ENCODE data around the gene PRR29. TPM values are rescaled to one million over a fixed set of nuclear protein-coding genes. Genes with fewer than 3 reads are reported as not detected.
A peak's percentile ranks its signal among the peaks of the same experiment; 100 is the strongest.

The PRR29 gene
- total RNA-seq, 3 donors from 2014 or later (not counting 1 experiment from before 2014, with no cell fraction given): 0.92 to 1.6 (median 1.6) TPM

DNA sequence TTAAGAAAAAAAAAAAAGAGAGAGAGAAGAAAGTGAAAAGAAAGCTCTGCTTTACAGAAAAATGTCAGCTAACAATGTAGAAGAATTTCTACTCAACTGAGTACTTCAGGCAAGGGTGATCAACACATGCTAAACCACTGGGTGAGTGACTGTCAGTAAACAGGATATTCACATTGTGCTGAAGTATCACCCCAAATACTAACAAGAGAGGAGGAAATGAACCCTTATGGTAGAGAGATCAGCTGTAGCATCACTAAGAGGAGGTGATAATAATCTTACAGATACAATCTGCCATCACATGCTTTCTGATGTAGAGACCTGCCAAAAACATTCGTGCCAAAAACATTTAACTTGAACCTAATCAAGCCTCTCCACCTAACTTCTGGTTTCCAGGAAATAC lies 53.0 kb downstream of the PRR29 start:
- H3K4me3 ChIP-seq (ENCODE audit: low read length): no peak overlapping the region
- intact Hi-C loops (cut with micrococcal nuclease): loop anchor here (1.0 to 5.0 kb wide), 3 partner anchors 26 to 41 kb away; partner anchors contain the start of gene ICAM2
- Mint-ChIP-seq H3K4me1 (peaks cover 26 to 36% of the 10 kb centered on the region in 2 donors), H3K27me3 (ENCODE audit: low read depth in 2 of 2) (no peaks in the 10 kb centered on the region), H3K27ac (peak overlapping the region; percentile 90 to 94), H3K36me3 (peaks cover 9% of the 10 kb centered on the region), H3K4me3 (peak overlapping the region; percentile 51), H3K9me3 (no peaks in the 10 kb centered on the region)
- ATAC-seq (peak; percentile 99 to 100 (median 99)), DNase-seq (peak in 1 of 2 donors; percentile 74)
- H3K36me3 ChIP-seq (ENCODE audit: control insufficient read depth, insufficient read depth, low read length): peaks cover 76% of the 10 kb centered on the region
- TF ChIP-seq, protein P1, sequence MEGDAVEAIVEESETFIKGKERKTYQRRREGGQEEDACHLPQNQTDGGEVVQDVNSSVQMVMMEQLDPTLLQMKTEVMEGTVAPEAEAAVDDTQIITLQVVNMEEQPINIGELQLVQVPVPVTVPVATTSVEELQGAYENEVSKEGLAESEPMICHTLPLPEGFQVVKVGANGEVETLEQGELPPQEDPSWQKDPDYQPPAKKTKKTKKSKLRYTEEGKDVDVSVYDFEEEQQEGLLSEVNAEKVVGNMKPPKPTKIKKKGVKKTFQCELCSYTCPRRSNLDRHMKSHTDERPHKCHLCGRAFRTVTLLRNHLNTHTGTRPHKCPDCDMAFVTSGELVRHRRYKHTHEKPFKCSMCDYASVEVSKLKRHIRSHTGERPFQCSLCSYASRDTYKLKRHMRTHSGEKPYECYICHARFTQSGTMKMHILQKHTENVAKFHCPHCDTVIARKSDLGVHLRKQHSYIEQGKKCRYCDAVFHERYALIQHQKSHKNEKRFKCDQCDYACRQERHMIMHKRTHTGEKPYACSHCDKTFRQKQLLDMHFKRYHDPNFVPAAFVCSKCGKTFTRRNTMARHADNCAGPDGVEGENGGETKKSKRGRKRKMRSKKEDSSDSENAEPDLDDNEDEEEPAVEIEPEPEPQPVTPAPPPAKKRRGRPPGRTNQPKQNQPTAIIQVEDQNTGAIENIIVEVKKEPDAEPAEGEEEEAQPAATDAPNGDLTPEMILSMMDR (IDR thresholded peaks at IDR 0.05): no peak
- peak overlapping the region; percentile 78 for H3K27ac ChIP-seq (ENCODE audit: low read length)
- no peaks in the 10 kb centered on the region for H3K9me3 ChIP-seq (ENCODE audit: control insufficient read depth, insufficient read depth, low read length)
- peaks cover 33% of the 10 kb centered on the region for H3K4me1 ChIP-seq (ENCODE audit: control insufficient read depth, insufficient read depth, low read length)
- H3K27me3 ChIP-seq (ENCODE audit: control insufficient read depth, insufficient read depth, low read length): no peaks in the 10 kb centered on the region
- 22% methylated on average over 1 of the region's 1 CpG for WGBS (ENCODE audit: insufficient coverage)

GRCh38 chr17:64053101-64053500 lies 55.0 kb downstream of the PRR29 start:
- peaks cover 32 to 45% of the 10 kb centered on the region in 2 donors for H3K4me1 Mint-ChIP-seq
- DNase-seq: no peak
- no peaks in the 10 kb centered on the region for H3K27me3 ChIP-seq (ENCODE audit: control insufficient read depth, insufficient read depth, low read length)
- WGBS (ENCODE audit: insufficient coverage): 96% methylated on average over 10 of the region's 10 CpGs
- peaks cover 44% of the 10 kb centered on the region for H3K4me1 ChIP-seq (ENCODE audit: control insufficient read depth, insufficient read depth, low read length)
- H3K36me3 Mint-ChIP-seq: peaks cover 9% of the 10 kb centered on the region
- TF ChIP-seq, protein P1 (IDR thresholded peaks at IDR 0.05): no peak
- H3K36me3 ChIP-seq (ENCODE audit: control insufficient read depth, insufficient read depth, low read length): peaks cover 77% of the 10 kb centered on the region
- no peak overlapping the region for H3K27ac ChIP-seq (ENCODE audit: low read length)
- H3K4me3 Mint-ChIP-seq: no peak overlapping the region
- no peak for ATAC-seq
- peak overlapping the region; percentile 68 to 90 for H3K27ac Mint-ChIP-seq
- H3K9me3 Mint-ChIP-seq: no peaks in the 10 kb centered on the region
- H3K27me3 Mint-ChIP-seq (ENCODE audit: low read depth in 2 of 2): no peaks in the 10 kb centered on the region
- no peaks in the 10 kb centered on the region for H3K9me3 ChIP-seq (ENCODE audit: control insufficient read depth, insufficient read depth, low read length)
- H3K4me3 ChIP-seq (ENCODE audit: low read length): no peak overlapping the region
- intact Hi-C loops (cut with micrococcal nuclease): loop anchor here (5.0 kb wide), 1 partner anchor 39 kb away; no protein-coding TSS in a partner anchor

Other genes starting within 250 kb of the PRR29 start
- gene CCDC47, start 224.8 kb upstream of the PRR29 start, total RNA-seq: 10 to 100 TPM; 37.9 to 45.2 (median 41.7) TPM
- 100 to 1,000 TPM in 2 of 3 donors, 10 to 100 TPM in 1; 80.1 to 127 (median 110) TPM for gene DDX42, start 224.2 kb upstream of the PRR29 start, total RNA-seq
- gene PSMC5, start 170.9 kb upstream of the PRR29 start, total RNA-seq: 100 to 1,000 TPM in 2 of 3 donors, 10 to 100 TPM in 1; 91.3 to 114 (median 100) TPM
- 10 to 100 TPM; 35.2 to 53.5 (median 51.6) TPM for gene FTSJ3, start 170.7 kb upstream of the PRR29 start, total RNA-seq
- gene SMARCD2, start 155.7 kb upstream of the PRR29 start, total RNA-seq: 100 to 1,000 TPM; 131 to 162 (median 139) TPM
- not detected for gene CSH2, start 124.7 kb upstream of the PRR29 start, total RNA-seq
- gene GH2, start 116.4 kb upstream of the PRR29 start, total RNA-seq: not detected
- gene CSH1, start 101.8 kb upstream of the PRR29 start, total RNA-seq: not detected
- not detected for gene CSHL1, start 87.1 kb upstream of the PRR29 start, total RNA-seq
- gene GH1, start 79.5 kb upstream of the PRR29 start, total RNA-seq: not detected
- gene CD79B, start 66.0 kb upstream of the PRR29 start, total RNA-seq: 10 to 100 TPM; 26.9 to 28.9 (median 27.2) TPM
- under 1 TPM; 0.10 to 0.14 (median 0.14) TPM for gene SCN4A, start 25.4 kb upstream of the PRR29 start, total RNA-seq
- 10 to 100 TPM; 73.2 to 91.0 (median 78.0) TPM for gene ICAM2, start 22.3 kb downstream of the PRR29 start, total RNA-seq
- gene ERN1, start 131.8 kb downstream of the PRR29 start, total RNA-seq: 10 to 100 TPM; 52.9 to 90.5 (median 67.2) TPM